Esophagus mucosa (tissue), 1 donor: ENCODE data around the gene PARD6G. TPM values are rescaled to one million over a fixed set of nuclear protein-coding genes. Genes with fewer than 3 reads are reported as not detected.
A peak's percentile ranks its signal among the peaks of the same experiment; 100 is the strongest.
"Not testable (repeated sequence)": the region's sequence is repeated elsewhere in the genome, so short reads cannot be mapped to it uniquely, and the experiment has no call there.

Experiments used
- ATAC-seq: fragments of 200-7000 bp; cut with Tn5 transposase; one replicate; pipeline ENCODE4 v1.9.1; 2020
- total RNA-seq: library from RNA; stranded (reverse); gene quantifications from one replicate; pipeline ENCODE4 v1.2.4, GENCODE V29; 2023
- donor health status: DM: yes; HTN: yes; CAD: no.

The PARD6G gene
- total RNA-seq, 1 donor from 2014 or later, result 33.8 TPM

GRCh38 chr18:80241919-80242777 is 5.2 kb downstream of the PARD6G start:
- ATAC-seq, result peak; percentile 84

- ATAC-seq, result no peak
Measured at GRCh38 chr18:80239830-80240229, 7.5 kb downstream of the PARD6G start.

GRCh38 chr18:80238651-80239260 is 8.6 kb downstream of the PARD6G start:
- no peak for ATAC-seq

GRCh38 chr18:80237519-80237918 is 9.8 kb downstream of the PARD6G start:
- ATAC-seq, result not testable (repeated sequence)

GRCh38 chr18:80234398-80234797 is 12.9 kb downstream of the PARD6G start:
- ATAC-seq, result no peak

- ATAC-seq, result peak; percentile 66
Measured at GRCh38 chr18:80233899-80234298, 13.4 kb downstream of the PARD6G start.

- no peak for ATAC-seq
Measured at GRCh38 chr18:80233201-80233835, 14.0 kb downstream of the PARD6G start.

GRCh38 chr18:80232710-80233109 is 14.6 kb downstream of the PARD6G start:
- no peak for ATAC-seq

GRCh38 chr18:80232030-80232429 is 15.3 kb downstream of the PARD6G start:
- ATAC-seq, result no peak

GRCh38 chr18:80231616-80232015 is 15.7 kb downstream of the PARD6G start:
- ATAC-seq, result no peak

GRCh38 chr18:80231151-80231550 is 16.2 kb downstream of the PARD6G start:
- no peak for ATAC-seq

- peak; percentile 93 for ATAC-seq
Measured at GRCh38 chr18:80229766-80230745, 17.3 kb downstream of the PARD6G start.

GRCh38 chr18:80229363-80229762 is 18.0 kb downstream of the PARD6G start:
- ATAC-seq, result no peak

- no peak for ATAC-seq
Measured at GRCh38 chr18:80228051-80228848, 19.1 kb downstream of the PARD6G start.

GRCh38 chr18:80227472-80227871 is 19.8 kb downstream of the PARD6G start:
- peak; percentile 27 for ATAC-seq

GRCh38 chr18:80225685-80226084 is 21.6 kb downstream of the PARD6G start:
- no peak for ATAC-seq

GRCh38 chr18:80223581-80224148 is 23.6 kb downstream of the PARD6G start:
- peak; percentile 94 for ATAC-seq

- not testable (repeated sequence) for ATAC-seq
Measured at GRCh38 chr18:80219488-80219887, 27.8 kb downstream of the PARD6G start.

GRCh38 chr18:80218341-80219227 is 28.7 kb downstream of the PARD6G start:
- no peak for ATAC-seq

GRCh38 chr18:80213182-80213581 is 34.1 kb downstream of the PARD6G start:
- no peak for ATAC-seq
